Astrocyte (in vitro differentiated cells and primary cell): ENCODE results near the gene ENOX1. TPM values are rescaled to one million over a fixed set of nuclear protein-coding genes. Genes with fewer than 3 reads are reported as not detected.
"Not testable (repeated sequence)": the region's sequence is repeated elsewhere in the genome, so short reads cannot be mapped to it uniquely, and the experiment has no call there.

Experiments used
- DNase-seq: peaks from one replicate; pipeline ENCODE4 v3.0.0-alpha.2; 2010; ENCODE audit warnings: low read depth
- FAIRE-seq: peaks from 2 replicates; lab custom pipeline; 2011; peaks lifted over from hg19 to GRCh38; lab: Jason Lieb, UNC
- H2AFZ ChIP-seq: 2 replicates; pipeline ENCODE4 v1.6.0; 2012; ENCODE audit warnings: low read depth, low read length, inconsistent platforms
- H3K27ac ChIP-seq: 2 replicates; pipeline ENCODE4 v1.5.1; 2011; ENCODE audit warnings: low read depth, low read length, inconsistent platforms
- H3K27me3 ChIP-seq: 2 replicates; pipeline ENCODE4 v1.6.0; 2011; ENCODE audit warnings: low read length, inconsistent platforms; ENCODE audit not compliant: insufficient read depth
- H3K36me3 ChIP-seq: 2 replicates; pipeline ENCODE4 v1.5.1; 2011; ENCODE audit warnings: low read length, inconsistent platforms; ENCODE audit not compliant: insufficient read depth
- H3K4me1 ChIP-seq: 2 replicates; pipeline ENCODE4 v1.5.1; 2011; ENCODE audit warnings: low read length, inconsistent platforms; ENCODE audit not compliant: insufficient read depth
- H3K4me2 ChIP-seq: 2 replicates; pipeline ENCODE4 v1.6.0; 2012; ENCODE audit warnings: low read length, inconsistent platforms
- H3K4me3 ChIP-seq: 2 replicates; pipeline ENCODE4 v1.5.1; 2011; ENCODE audit warnings: low read depth, mild to moderate bottlenecking, low read length, inconsistent platforms; ENCODE audit not compliant: insufficient read depth
- H3K79me2 ChIP-seq: 2 replicates; pipeline ENCODE4 v1.6.0; 2012; ENCODE audit warnings: mild to moderate bottlenecking, low read length, inconsistent platforms; ENCODE audit not compliant: insufficient read depth
- H3K9ac ChIP-seq: 2 replicates; pipeline ENCODE4 v1.6.0; 2012; ENCODE audit warnings: mild to moderate bottlenecking, low read length, inconsistent platforms
- H3K9me3 ChIP-seq: 2 replicates; pipeline ENCODE4 v1.5.1; 2012; ENCODE audit warnings: low read depth, mild to moderate bottlenecking, low read length, inconsistent platforms; ENCODE audit not compliant: insufficient read depth
- H4K20me1 ChIP-seq: 2 replicates; pipeline ENCODE4 v1.6.0; 2012; ENCODE audit warnings: low read length, inconsistent platforms; ENCODE audit not compliant: insufficient read depth
- H3K27ac Mint-ChIP-seq: one replicate; pipeline ENCODE4 v1.8.0; 2021; ENCODE audit warnings: mild to moderate bottlenecking, mixed read lengths; ENCODE audit not compliant: unreplicated experiment
- H3K27me3 Mint-ChIP-seq: one replicate; pipeline ENCODE4 v1.8.0; 2021; ENCODE audit warnings: low read depth, mixed read lengths; ENCODE audit not compliant: unreplicated experiment
- H3K36me3 Mint-ChIP-seq: one replicate; pipeline ENCODE4 v1.8.0; 2021; ENCODE audit warnings: low read depth, mixed read lengths; ENCODE audit not compliant: unreplicated experiment
- H3K4me1 Mint-ChIP-seq: one replicate; pipeline ENCODE4 v1.8.0; 2021; ENCODE audit warnings: low read depth, mixed read lengths; ENCODE audit not compliant: unreplicated experiment
- H3K4me3 Mint-ChIP-seq: one replicate; pipeline ENCODE4 v1.8.0; 2021; ENCODE audit warnings: mild to moderate bottlenecking, moderate library complexity, mixed read lengths; ENCODE audit not compliant: unreplicated experiment
- H3K9me3 Mint-ChIP-seq: one replicate; pipeline ENCODE4 v1.8.0; 2021; ENCODE audit warnings: mild to moderate bottlenecking, mixed read lengths; ENCODE audit not compliant: unreplicated experiment
- CTCF ChIP-seq: IDR thresholded peaks from 2 replicates; pipeline ENCODE4 v1.5.1; 2011; ENCODE audit warnings: low read depth, mild to moderate bottlenecking, inconsistent platforms, low read length, moderate library complexity; ENCODE audit not compliant: insufficient read depth
- EZH2 ChIP-seq: IDR thresholded peaks from 2 replicates; pipeline ENCODE4 v1.6.1; 2012; ENCODE audit warnings: mild to moderate bottlenecking, low read length, inconsistent platforms; ENCODE audit not compliant: insufficient read depth
- total RNA-seq: library from RNA; stranded (reverse); gene quantifications from 2 replicates; pipeline ENCODE4 v1.2.1, GENCODE V29; 2021

The ENOX1 gene
- total RNA-seq, 1 donor from 2014 or later, result 2.3 TPM

GRCh38 chr13:43170506-43170905, 616.3 kb downstream of the ENOX1 start:
- H3K9me3 ChIP-seq, result no peaks in the 10 kb centered on the region
- no peak overlapping the region for H3K27ac ChIP-seq
- FAIRE-seq (no peak), DNase-seq (no peak)
- H3K36me3 ChIP-seq, result no peaks in the 10 kb centered on the region
- H3K9ac ChIP-seq, result no peak overlapping the region
- H3K27me3 ChIP-seq, result no peaks in the 10 kb centered on the region
- Mint-ChIP-seq H3K36me3 (no peaks in the 10 kb centered on the region), H3K9me3 (peaks cover 3% of the 10 kb centered on the region), H3K4me1 (no peaks in the 10 kb centered on the region), H3K27me3 (no peaks in the 10 kb centered on the region), H3K27ac (no peak overlapping the region), H3K4me3 (no peak overlapping the region)
- H3K4me2 ChIP-seq, result no peak overlapping the region
- H3K79me2 ChIP-seq, result no peaks in the 10 kb centered on the region
- H2AFZ ChIP-seq, result no peak overlapping the region
- no peak for TF ChIP-seq EZH2
- no peak for TF ChIP-seq CTCF
- no peak overlapping the region for H3K4me3 ChIP-seq
- H3K4me1 ChIP-seq, result no peaks in the 10 kb centered on the region
- H4K20me1 ChIP-seq, result no peaks in the 10 kb centered on the region

GRCh38 chr13:43168434-43168833, 618.3 kb downstream of the ENOX1 start:
- not testable (repeated sequence) for H3K27me3 ChIP-seq, H2AFZ ChIP-seq, H3K27me3 Mint-ChIP-seq, H3K9me3 ChIP-seq, H3K4me1 ChIP-seq, FAIRE-seq, H3K36me3 Mint-ChIP-seq, H3K27ac Mint-ChIP-seq, H3K9ac ChIP-seq, H4K20me1 ChIP-seq, H3K27ac ChIP-seq, H3K36me3 ChIP-seq, H3K4me3 Mint-ChIP-seq, DNase-seq, H3K4me3 ChIP-seq, H3K4me1 Mint-ChIP-seq, H3K79me2 ChIP-seq, H3K4me2 ChIP-seq
- peaks cover 10% of the 10 kb centered on the region for H3K9me3 Mint-ChIP-seq

GRCh38 chr13:43167731-43168130, 619.0 kb downstream of the ENOX1 start:
- no peak overlapping the region for H2AFZ ChIP-seq
- FAIRE-seq, result no peak
- no peaks in the 10 kb centered on the region for H3K79me2 ChIP-seq
- H3K36me3 ChIP-seq, result no peaks in the 10 kb centered on the region
- no peak overlapping the region for H3K9ac ChIP-seq
- no peak for TF ChIP-seq EZH2
- TF ChIP-seq CTCF, result no peak
- H3K9me3 Mint-ChIP-seq, result peaks cover 10% of the 10 kb centered on the region
- no peaks in the 10 kb centered on the region for H3K27me3 Mint-ChIP-seq
- no peak overlapping the region for H3K4me3 ChIP-seq
- no peaks in the 10 kb centered on the region for H3K36me3 Mint-ChIP-seq
- no peak overlapping the region for H3K27ac ChIP-seq
- H3K4me3 Mint-ChIP-seq, result no peak overlapping the region
- no peaks in the 10 kb centered on the region for H3K4me1 ChIP-seq
- DNase-seq, result no peak
- H3K4me2 ChIP-seq, result no peak overlapping the region
- H4K20me1 ChIP-seq, result no peaks in the 10 kb centered on the region
- no peaks in the 10 kb centered on the region for H3K4me1 Mint-ChIP-seq
- H3K27me3 ChIP-seq, result no peaks in the 10 kb centered on the region
- H3K27ac Mint-ChIP-seq, result no peak overlapping the region
- no peaks in the 10 kb centered on the region for H3K9me3 ChIP-seq
